Prostate gland (tissue), 2 donors: Measurements from ENCODE around the gene GTSE1.
"Not testable (repeated sequence)": the region's sequence is repeated elsewhere in the genome, so short reads cannot be mapped to it uniquely, and the experiment has no call there.

ENCODE experiments used
- CTCF ChIP-seq, 4 experiments: fragments of 200-600 bp in 2 of 4; fragments of 450-650 bp in 2 of 4; sonication (generic) in 2 of 4; IDR thresholded peaks; 1 replicate in 3 of 4; 2 replicates in 1 of 4; pipeline ENCODE4 v1.5.1; 2016 to 2019; ENCODE audit warnings: antibody characterized with exemption in 4 of 4, mild to moderate bottlenecking in 2 of 4, moderate library complexity in 2 of 4
- POLR2A ChIP-seq: fragments of 450-650 bp; IDR thresholded peaks from one replicate; pipeline ENCODE4 v1.6.1; 2016; ENCODE audit warnings: antibody characterized with exemption, mild to moderate bottlenecking
- POLR2AphosphoS5 ChIP-seq: sonication (generic); formaldehyde crosslinking; IDR thresholded peaks from one replicate; pipeline ENCODE4 v1.6.1; 2017; ENCODE audit warnings: antibody characterized with exemption

GRCh38 chr22:46312848-46313247, 16.2 kb downstream of the GTSE1 start:
- TF ChIP-seq POLR2A; CTCF (IDR thresholded peaks at IDR 0.05); POLR2AphosphoS5: not testable (repeated sequence)
